GM19043 (cell line): ENCODE measurements around the gene IL17RC.

ENCODE experiments used
- ATAC-seq: cut with Tn5 transposase; IDR thresholded peaks from one replicate; pipeline ENCODE4 v1.9.1; 2021; ENCODE audit warnings: low read depth; ENCODE audit not compliant: unreplicated experiment

The IL17RC gene

GRCh38 chr3:9976721-9977709 lies 60.1 kb downstream of the IL17RC start:
- ATAC-seq, result no peak

GRCh38 chr3:9978710-9979305 lies 61.9 kb downstream of the IL17RC start:
- ATAC-seq, result no peak

GRCh38 chr3:9980251-9980650 lies 63.4 kb downstream of the IL17RC start:
- no peak for ATAC-seq
